Small intestine (tissue), 7 donors: Measurements from ENCODE around the gene HNRNPC. TPM values are rescaled to one million over a fixed set of nuclear protein-coding genes. Genes with fewer than 3 reads are reported as not detected.

Source experiments
- DNase-seq, 2 donors: peaks; one replicate each; pipeline versions ENCODE4 v3.0.0 to v3.0.0-alpha.2; 2013
- FAIRE-seq: peaks from 2 replicates; lab custom pipeline; 2012; peaks lifted over from hg19 to GRCh38; lab: Jason Lieb, UNC
- H3K27ac ChIP-seq, 3 donors: one replicate each; pipeline ENCODE4 v1.5.1; 2013; ENCODE audit warnings: low read length in 2 of 3, mild to moderate bottlenecking in 2 of 3, control low read depth in 1 of 3, inconsistent platforms in 1 of 3, low read depth in 1 of 3, moderate library complexity in 1 of 3
- H3K27me3 ChIP-seq, 3 donors: one replicate each; pipeline ENCODE4 v1.6.1; 2013; ENCODE audit warnings: low read length in 3 of 3, inconsistent platforms in 1 of 3; ENCODE audit not compliant: control insufficient read depth in 3 of 3, insufficient read depth in 3 of 3
- H3K36me3 ChIP-seq, 3 donors: one replicate each; pipeline ENCODE4 v1.6.1; 2013; ENCODE audit warnings: low read length in 3 of 3, inconsistent platforms in 1 of 3, low read depth in 1 of 3, mild to moderate bottlenecking in 1 of 3, moderate library complexity in 1 of 3; ENCODE audit not compliant: control insufficient read depth in 3 of 3, insufficient read depth in 2 of 3
- H3K4me1 ChIP-seq, 3 donors: one replicate each; pipeline ENCODE4 v1.6.1; 2013; ENCODE audit warnings: low read length in 2 of 3, inconsistent platforms in 1 of 3, low read depth in 1 of 3, mild to moderate bottlenecking in 1 of 3, moderate library complexity in 1 of 3; ENCODE audit not compliant: control insufficient read depth in 3 of 3, insufficient read depth in 2 of 3
- H3K4me3 ChIP-seq, 3 donors: one replicate each; pipeline ENCODE4 v1.5.1; 2013; ENCODE audit warnings: low read length in 3 of 3, control low read depth in 1 of 3, inconsistent platforms in 1 of 3, low read depth in 1 of 3, mild to moderate bottlenecking in 1 of 3, moderate library complexity in 1 of 3
- H3K9me3 ChIP-seq, 2 donors: one replicate each; pipeline ENCODE4 v1.6.1; 2013; ENCODE audit warnings: low read depth in 1 of 2, low read length in 1 of 2; ENCODE audit not compliant: control insufficient read depth in 2 of 2, insufficient read depth in 1 of 2
- WGBS, 3 donors: extraction: QIAGEN DNeasy Blood & Tissue Kit; methylation state at CpG; one replicate each; pipeline ENCODE4 v1.1.7; 2013; 5-methylcytosine and 5-hydroxymethylcytosine counted together
- polyA plus RNA-seq, 4 donors: library from polyadenylated mRNA; stranded (reverse) in 3 of 4; unstranded in 1 of 4; fragments of 200-250 nt in 3 of 4; fragments of 120-200 nt in 1 of 4; gene quantifications; one replicate each; pipeline versions ENCODE4 v1.2.1 to v1.2.3, GENCODE V29; 2013
- donor health status: healthy with polysubstance abuse.
- donor health status: control.
- donor health status: control.
- donor health status: Bipolar disorder and iron deficiency.
- donor health status: healthy.

The HNRNPC gene
- polyA plus RNA-seq, 4 donors: 325 to 716 (median 510) TPM

DNA sequence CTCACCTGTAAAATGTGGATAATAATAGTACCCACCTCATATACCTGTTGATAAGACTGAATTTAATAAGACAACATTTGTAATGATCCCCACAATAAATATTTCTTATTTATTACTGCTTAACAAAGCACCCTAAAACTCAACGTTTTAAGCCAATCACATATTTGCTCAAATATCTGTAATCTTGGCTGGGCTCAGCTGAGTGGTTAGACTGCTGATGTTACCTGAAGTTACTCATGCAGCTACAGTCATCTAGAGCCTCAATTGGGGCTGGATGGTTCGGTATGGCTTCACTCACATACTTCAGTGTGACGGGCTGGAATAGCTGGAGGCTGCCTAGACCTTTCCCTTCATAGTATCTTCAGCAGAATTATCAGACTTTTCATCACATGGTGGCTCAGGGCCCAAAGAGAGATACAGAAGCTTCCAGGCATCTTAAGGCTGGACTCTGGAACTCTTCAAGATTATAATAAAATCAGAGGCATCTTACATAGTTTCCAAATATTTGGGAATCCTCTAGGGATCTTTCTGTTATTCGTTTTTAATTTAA lies 109.1 kb downstream of the HNRNPC start:
- no peak for DNase-seq
- no peaks in the 10 kb centered on the region for H3K36me3 ChIP-seq
- no peak overlapping the region for H3K4me3 ChIP-seq
- H3K4me1 ChIP-seq: no peaks in the 10 kb centered on the region
- peaks cover 0 to 3% of the 10 kb centered on the region in 2 donors for H3K9me3 ChIP-seq
- no peak overlapping the region for H3K27ac ChIP-seq
- 72 to 75% (median 74%) methylated on average over 4 of the region's 4 CpGs for WGBS, 3 donors
- H3K27me3 ChIP-seq: peaks cover 0 to 2% (median 0%) of the 10 kb centered on the region in 3 donors
- FAIRE-seq: no peak

Other genes with a start within 250 kb of the HNRNPC start
- 100 to 1,000 TPM in 1 of 4 donors, 10 to 100 TPM in 3; 44.5 to 129 (median 71.4) TPM for gene NDRG2, start 244.4 kb downstream of the HNRNPC start, polyA plus RNA-seq
- under 1 TPM in 2 of 4 donors, not detected in 2; 0.10 to 0.34 TPM for gene TPPP2, start 239.2 kb downstream of the HNRNPC start, polyA plus RNA-seq
- under 1 TPM in 1 of 4 donors, not detected in 3; 0.04 TPM for gene RNASE13, start 234.6 kb downstream of the HNRNPC start, polyA plus RNA-seq
- gene RNASE7, start 227.1 kb downstream of the HNRNPC start, polyA plus RNA-seq: under 1 TPM in 1 of 4 donors, not detected in 3; 0.04 TPM
- not detected for gene RNASE8, start 211.6 kb downstream of the HNRNPC start, polyA plus RNA-seq
- 10 to 100 TPM in 2 of 4 donors, 1 to 10 TPM in 2; 2.2 to 26.1 (median 7.2) TPM for gene ARHGEF40, start 199.1 kb downstream of the HNRNPC start, polyA plus RNA-seq
- gene ZNF219, start 170.8 kb downstream of the HNRNPC start, polyA plus RNA-seq: 10 to 100 TPM; 42.4 to 69.8 (median 59.6) TPM
- gene TMEM253, start 168.4 kb downstream of the HNRNPC start, polyA plus RNA-seq: 100 to 1,000 TPM in 2 of 4 donors, 10 to 100 TPM in 2; 57.9 to 245 (median 101) TPM
- not detected for gene OR5AU1, start 113.4 kb downstream of the HNRNPC start, polyA plus RNA-seq
- gene RPGRIP1, start 10.6 kb upstream of the HNRNPC start, polyA plus RNA-seq: under 1 TPM in 2 of 4 donors, not detected in 2; 0.44 to 0.73 TPM
- 10 to 100 TPM; 27.7 to 78.9 (median 46.6) TPM for gene SUPT16H, start 114.6 kb upstream of the HNRNPC start, polyA plus RNA-seq
- 10 to 100 TPM; 18.1 to 40.7 (median 22.9) TPM for gene CHD8, start 186.7 kb upstream of the HNRNPC start, polyA plus RNA-seq
- 10 to 100 TPM in 1 of 4 donors, 1 to 10 TPM in 3; 7.4 to 24.9 (median 8.0) TPM for gene RAB2B, start 207.5 kb upstream of the HNRNPC start, polyA plus RNA-seq
- 10 to 100 TPM; 20.4 to 54.0 (median 24.7) TPM for gene TOX4, start 207.8 kb upstream of the HNRNPC start, polyA plus RNA-seq
- gene METTL3, start 241.9 kb upstream of the HNRNPC start, polyA plus RNA-seq: 10 to 100 TPM; 12.3 to 47.4 (median 19.9) TPM